H1 (cell line): Measurements from ENCODE around the gene SUGP1. TPM values are rescaled to one million over a fixed set of nuclear protein-coding genes. Genes with fewer than 3 reads are reported as not detected.

Source experiments
- CBX5 ChIP-seq: fragments of 300-800, 300-1000 bp; sonication (generic); IDR thresholded peaks from 2 replicates; pipeline ENCODE4 v1.7.1; 2016; ENCODE audit warnings: antibody characterized with exemption, low read length, low read depth
- CREB1 ChIP-seq: IDR thresholded peaks from 2 replicates; pipeline ENCODE4 v1.6.1; 2012; ENCODE audit warnings: inconsistent platforms
- E2F6 ChIP-seq: IDR thresholded peaks from 2 replicates; pipeline ENCODE4 v1.6.1; 2012; ENCODE audit warnings: inconsistent platforms
- FOSL1 ChIP-seq: IDR thresholded peaks from 2 replicates; pipeline ENCODE4 v1.6.1; 2011; ENCODE audit warnings: mild to moderate bottlenecking, low read depth, low read length, moderate library complexity; ENCODE audit not compliant: insufficient read depth
- JUND ChIP-seq: IDR thresholded peaks from 2 replicates; pipeline ENCODE4 v1.6.1; 2011; ENCODE audit warnings: mild to moderate bottlenecking, improper control_type of control experiment, low read length
- POLR2AphosphoS5 ChIP-seq: IDR thresholded peaks from 2 replicates; pipeline ENCODE4 v1.6.1; 2011; ENCODE audit warnings: low read depth, low read length
- POU5F1 ChIP-seq: IDR thresholded peaks from 2 replicates; pipeline ENCODE4 v1.6.1; 2011; ENCODE audit warnings: low read depth, mild to moderate bottlenecking, low read length, moderate library complexity
- RBBP5 ChIP-seq: IDR thresholded peaks from 2 replicates; pipeline ENCODE4 v1.7.1; 2012; ENCODE audit warnings: low read depth, mild to moderate bottlenecking, inconsistent platforms, low read length, moderate library complexity, borderline replicate concordance
- SIN3A ChIP-seq, 2 experiments: IDR thresholded peaks in 1 of 2; conservative IDR thresholded peaks in 1 of 2; 2 replicates each; pipeline ENCODE4 v1.6.1; 2011 to 2012; ENCODE audit warnings: low read length in 2 of 2, improper control_type of control experiment in 1 of 2, low read depth in 1 of 2, mild to moderate bottlenecking in 1 of 2
- SP1 ChIP-seq: IDR thresholded peaks from 2 replicates; pipeline ENCODE4 v1.6.1; 2011; ENCODE audit warnings: low read depth, low read length
- SP2 ChIP-seq: IDR thresholded peaks from 2 replicates; pipeline ENCODE4 v1.6.1; 2012; ENCODE audit warnings: mild to moderate bottlenecking, low read length, inconsistent platforms
- SP4 ChIP-seq: IDR thresholded peaks from 2 replicates; pipeline ENCODE4 v1.6.1; 2012; ENCODE audit warnings: low read length, inconsistent platforms
- SUZ12 ChIP-seq: fragments of 200-600 bp; sonication (generic); IDR thresholded peaks from 2 replicates; pipeline ENCODE4 v1.6.1; 2012; ENCODE audit warnings: mild to moderate bottlenecking, inconsistent platforms, low read length, moderate library complexity, mixed read lengths
- TAF1 ChIP-seq: IDR thresholded peaks from 2 replicates; pipeline ENCODE4 v1.6.1; 2011; ENCODE audit warnings: mild to moderate bottlenecking, low read depth, low read length
- TBP ChIP-seq: IDR thresholded peaks from 2 replicates; pipeline ENCODE4 v1.6.1; 2011; ENCODE audit warnings: low read depth, low read length, improper control_type of control experiment
- YY1 ChIP-seq: IDR thresholded peaks from 2 replicates; pipeline ENCODE4 v1.6.1; 2011; ENCODE audit warnings: low read depth, mild to moderate bottlenecking, low read length
- polyA plus RNA-seq, 7 experiments: library from polyadenylated mRNA; depleted of rRNA in 3 of 7; stranded (reverse) in 5 of 7; unstranded in 2 of 7; fragments of >200 nt in 5 of 7; fragments of 200-250 nt in 2 of 7; gene quantifications; 1 replicate in 5 of 7; 2 replicates in 1 of 7; 4 replicates in 1 of 7; pipeline versions ENCODE4 v1.2.1 to v1.2.3, GENCODE V29; 2011 to 2013; ENCODE audit warnings: missing spikeins in 2 of 7, mixed read lengths in 2 of 7
- total RNA-seq: library from RNA; stranded (reverse); fragmentation: NEBNext Ultra II Directional; extraction: Animal tissue kit (Norgen Biotek cat#: 25700); gene quantifications from 2 replicates; pipeline ENCODE4 v1.2.1, GENCODE V29; 2021

Gene SUGP1
- total and polyA plus RNA-seq, 2 of the 8 experiments (the other 6 are each of a cell fraction or from before 2014, with no cell fraction given): 38.5 to 65.2 TPM

GRCh38 chr19:19319732-19320360 lies 463 bp downstream of the SUGP1 start (continued):
- TF ChIP-seq YY1 (no peak), TBP (no peak), POLR2AphosphoS5 (no peak), CREB1 (no peak), JUND (no peak), SP4 (no peak), TAF1 (no peak), CBX5 (no peak), FOSL1 (no peak), SUZ12 (no peak), RBBP5 (0 out of 2 replicates have a peak, but pooled peaks have one; percentile 44), SP1 (no peak), POU5F1 (no peak), SIN3A (conservative IDR thresholded peaks at IDR 0.05 in 1 of 2, IDR thresholded peaks at IDR 0.05 in 1 of 2; ENCODE audit: low read depth in 1 of 2, low read length in 2 of 2) (no peak; a peak in 2 of 4 replicates), SP2 (no peak), E2F6 (peak; percentile 50; the same call in 1 of the 2 replicates)
